Measurements from ENCODE around the gene KDR.
A peak's percentile ranks its signal among the peaks of the same experiment; 100 is the strongest.

The KDR gene

GRCh38 chr4:55079451-55080173 lies 45.8 kb downstream of the KDR start:
- no peak for DNase-seq (ENCODE audit: low read depth)

GRCh38 chr4:55078987-55079386 lies 46.4 kb downstream of the KDR start:
- peak; percentile 77 for DNase-seq (ENCODE audit: low read depth)

- no peak for DNase-seq (ENCODE audit: low read depth)
Measured at GRCh38 chr4:55077577-55077976, 47.8 kb downstream of the KDR start.

- DNase-seq (ENCODE audit: low read depth) = no peak
Measured at GRCh38 chr4:55075823-55076716, 49.3 kb downstream of the KDR start.

GRCh38 chr4:55075376-55075775 lies 50.0 kb downstream of the KDR start:
- no peak for DNase-seq (ENCODE audit: low read depth)

GRCh38 chr4:55074386-55074785 lies 51.0 kb downstream of the KDR start:
- peak; percentile 80 for DNase-seq (ENCODE audit: low read depth)

- DNase-seq (ENCODE audit: low read depth) = no peak
Measured at GRCh38 chr4:55071951-55072350, 53.4 kb downstream of the KDR start.

- no peak for DNase-seq (ENCODE audit: low read depth)
Measured at GRCh38 chr4:55069248-55069647, 56.1 kb downstream of the KDR start.

GRCh38 chr4:55068522-55068921 lies 56.9 kb downstream of the KDR start:
- no peak for DNase-seq (ENCODE audit: low read depth)

GRCh38 chr4:55066018-55066417 lies 59.4 kb downstream of the KDR start:
- DNase-seq (ENCODE audit: low read depth) = no peak

- DNase-seq (ENCODE audit: low read depth) = no peak
Measured at GRCh38 chr4:55055529-55055928, 69.9 kb downstream of the KDR start.

- no peak for DNase-seq (ENCODE audit: low read depth)
Measured at GRCh38 chr4:55051532-55051931, 73.9 kb downstream of the KDR start.

- no peak for DNase-seq (ENCODE audit: low read depth)
Measured at GRCh38 chr4:55050418-55050950, 74.9 kb downstream of the KDR start.

GRCh38 chr4:55038176-55038890 lies 87.1 kb downstream of the KDR start:
- DNase-seq (ENCODE audit: low read depth) = no peak

GRCh38 chr4:55037728-55038127 lies 87.7 kb downstream of the KDR start:
- DNase-seq (ENCODE audit: low read depth) = no peak

GRCh38 chr4:55036405-55036804 lies 89.0 kb downstream of the KDR start:
- DNase-seq (ENCODE audit: low read depth) = no peak

GRCh38 chr4:55035892-55036291 lies 89.5 kb downstream of the KDR start:
- no peak for DNase-seq (ENCODE audit: low read depth)

GRCh38 chr4:55033296-55033695 lies 92.1 kb downstream of the KDR start:
- no peak for DNase-seq (ENCODE audit: low read depth)

- DNase-seq (ENCODE audit: low read depth) = no peak
Measured at GRCh38 chr4:55032788-55033187, 92.6 kb downstream of the KDR start.

GRCh38 chr4:55032179-55032578 lies 93.2 kb downstream of the KDR start:
- no peak for DNase-seq (ENCODE audit: low read depth)

GRCh38 chr4:55031158-55031557 lies 94.2 kb downstream of the KDR start:
- no peak for DNase-seq (ENCODE audit: low read depth)

- DNase-seq (ENCODE audit: low read depth) = no peak
Measured at GRCh38 chr4:55030589-55030988, 94.8 kb downstream of the KDR start.

Data from non-pigmented ciliary epithelial cell (primary cell).